IMR-90 (cell line): ENCODE results near the gene DCAKD. TPM values are rescaled to one million over a fixed set of nuclear protein-coding genes. Genes with fewer than 3 reads are reported as not detected.

Experiments
- ATAC-seq: fragments of 200-7000 bp; cut with Tn5 transposase; 2 replicates; pipeline ENCODE4 v1.9.1; 2020; ENCODE audit warnings: low read depth, mild to moderate bottlenecking, moderate library complexity
- BruUV-seq: library from RNA; stranded (reverse); fragments of 400-500 nt; replicated peaks from 2 replicates; lab custom pipeline; 2021; lab: Mats Ljungman, UMichigan
- CTCF ChIA-PET: fragments of 300-600 bp; formaldehyde crosslinking; extraction: SDS; loops from one replicate; lab custom pipeline; 2021; ENCODE audit warnings: antibody characterized with exemption; lab: Yijun Ruan, JAX
- POLR2A ChIA-PET: fragments of 300-600 bp; sonication (Branson Sonifier 250); formaldehyde crosslinking; loops from one replicate; lab custom pipeline; 2022; ENCODE audit warnings: antibody characterized with exemption; ENCODE audit not compliant: unreplicated experiment; lab: Charles Lee
- DNase-seq: peaks from one replicate; pipeline ENCODE4 v3.0.0; 2013
- H2AFZ ChIP-seq: replicated peaks from 2 replicates; pipeline ENCODE3; 2013; ENCODE audit warnings: low read length, mild to moderate bottlenecking; ENCODE audit not compliant: poor library complexity
- H2AK5ac ChIP-seq: 2 replicates; pipeline ENCODE4 v1.6.1; 2013; ENCODE audit warnings: low read depth, low read length, inconsistent platforms
- H2AK9ac ChIP-seq: replicated peaks from 2 replicates; pipeline ENCODE3; 2013; ENCODE audit warnings: mild to moderate bottlenecking, low read depth, low read length, moderate library complexity; ENCODE audit not compliant: poor library complexity
- H2BK120ac ChIP-seq: 2 replicates; pipeline ENCODE4 v1.6.1; 2013; ENCODE audit warnings: low read depth, low read length, inconsistent platforms
- H2BK15ac ChIP-seq: 3 replicates; pipeline ENCODE4 v1.6.1; 2013; ENCODE audit warnings: low read depth, low read length, inconsistent platforms
- H2BK20ac ChIP-seq: 2 replicates; pipeline ENCODE4 v1.6.1; 2013; ENCODE audit warnings: low read depth, mild to moderate bottlenecking, inconsistent platforms, low read length, moderate library complexity
- H2BK5ac ChIP-seq: 2 replicates; pipeline ENCODE4 v1.6.1; 2013; ENCODE audit warnings: mild to moderate bottlenecking, low read depth, low read length, inconsistent platforms; ENCODE audit not compliant: poor library complexity, severe bottlenecking
- H3K14ac ChIP-seq: replicated peaks from 2 replicates; pipeline ENCODE4 v1.6.1; 2013; ENCODE audit warnings: low read depth, low read length, inconsistent platforms
- H3K18ac ChIP-seq: 2 replicates; pipeline ENCODE4 v1.6.1; 2013; ENCODE audit warnings: low read depth, low read length, control low read depth
- H3K23ac ChIP-seq: 2 replicates; pipeline ENCODE4 v1.6.1; 2013; ENCODE audit warnings: low read depth, low read length, inconsistent platforms
- H3K27ac ChIP-seq: 2 replicates; pipeline ENCODE4 v1.5.1; 2013; ENCODE audit warnings: mild to moderate bottlenecking, control low read depth, low read length; ENCODE audit not compliant: insufficient read depth
- H3K27me3 ChIP-seq: 2 replicates; pipeline ENCODE4 v1.6.1; 2013; ENCODE audit warnings: low read length; ENCODE audit not compliant: control insufficient read depth, insufficient read depth
- H3K36me3 ChIP-seq: 2 replicates; pipeline ENCODE4 v1.6.1; 2013; ENCODE audit warnings: low read length, mixed read lengths; ENCODE audit not compliant: control insufficient read depth, insufficient read depth
- H3K4ac ChIP-seq: 2 replicates; pipeline ENCODE4 v1.6.1; 2013; ENCODE audit warnings: low read depth, low read length, inconsistent platforms
- H3K4me1 ChIP-seq: 2 replicates; pipeline ENCODE4 v1.6.1; 2013; ENCODE audit warnings: low read length, mixed read lengths; ENCODE audit not compliant: control insufficient read depth, insufficient read depth
- H3K4me2 ChIP-seq: 2 replicates; pipeline ENCODE4 v1.6.1; 2013; ENCODE audit warnings: low read depth, mild to moderate bottlenecking, control low read depth, low read length, moderate library complexity
- H3K4me3 ChIP-seq: 2 replicates; pipeline ENCODE4 v1.5.1; 2013; ENCODE audit warnings: low read depth, mild to moderate bottlenecking, control low read depth, low read length, moderate library complexity; ENCODE audit not compliant: insufficient read depth
- H3K56ac ChIP-seq: 2 replicates; pipeline ENCODE4 v1.6.1; 2013; ENCODE audit warnings: low read length, inconsistent platforms; ENCODE audit not compliant: insufficient read depth; ENCODE audit errors: extremely low read depth
- H3K79me1 ChIP-seq, 2 experiments: 2 replicates each; pipeline ENCODE4 v1.6.1; 2013; ENCODE audit warnings: low read length in 2 of 2, inconsistent platforms in 1 of 2, low read depth in 1 of 2
- H3K9ac ChIP-seq: 2 replicates; pipeline ENCODE4 v1.6.1; 2013; ENCODE audit warnings: low read depth, low read length, control low read depth
- H3K9me1 ChIP-seq: 2 replicates; pipeline ENCODE4 v1.6.1; 2013; ENCODE audit warnings: low read length, inconsistent platforms; ENCODE audit not compliant: insufficient read depth
- H3K9me3 ChIP-seq: 2 replicates; pipeline ENCODE4 v1.6.1; 2013; ENCODE audit warnings: low read length; ENCODE audit not compliant: control insufficient read depth, insufficient read depth
- H4K20me1 ChIP-seq: 2 replicates; pipeline ENCODE4 v1.6.1; 2013; ENCODE audit warnings: low read length, inconsistent platforms; ENCODE audit not compliant: insufficient read depth
- H4K5ac ChIP-seq: 2 replicates; pipeline ENCODE4 v1.6.1; 2013; ENCODE audit warnings: mild to moderate bottlenecking, low read depth, low read length, control low read depth
- H4K8ac ChIP-seq, 2 experiments: 2 replicates each; pipeline ENCODE4 v1.6.1; 2013; ENCODE audit warnings: low read depth in 2 of 2, low read length in 2 of 2, control low read depth in 1 of 2, inconsistent platforms in 1 of 2
- H4K91ac ChIP-seq: 2 replicates; pipeline ENCODE4 v1.6.1; 2013; ENCODE audit warnings: low read depth, low read length, inconsistent platforms; ENCODE audit not compliant: insufficient read depth
- BHLHE40 ChIP-seq: fragments of 150-350 bp; IDR thresholded peaks from 2 replicates; pipeline ENCODE4 v1.6.1; 2016; ENCODE audit warnings: mild to moderate bottlenecking, low read depth, low read length
- CEBPB ChIP-seq: IDR thresholded peaks from 2 replicates; pipeline ENCODE4 v1.6.1; 2012; ENCODE audit warnings: low read depth, low read length, improper control_type of control experiment
- CHD1 ChIP-seq: IDR thresholded peaks from 2 replicates; pipeline ENCODE4 v1.6.1; 2012; ENCODE audit warnings: low read depth, low read length, improper control_type of control experiment
- FOS ChIP-seq: fragments of 150-350 bp; IDR thresholded peaks from 2 replicates; pipeline ENCODE4 v1.6.1; 2016; ENCODE audit warnings: low read depth, low read length
- MAFK ChIP-seq: IDR thresholded peaks from 2 replicates; pipeline ENCODE4 v1.6.1; 2012; ENCODE audit warnings: low read depth, low read length, improper control_type of control experiment
- MAZ ChIP-seq: IDR thresholded peaks from 2 replicates; pipeline ENCODE4 v1.6.1; 2012; ENCODE audit warnings: low read depth, mild to moderate bottlenecking, low read length, improper control_type of control experiment, moderate library complexity, borderline replicate concordance
- MXI1 ChIP-seq: IDR thresholded peaks from 2 replicates; pipeline ENCODE4 v1.6.1; 2012; ENCODE audit warnings: low read depth, mild to moderate bottlenecking, low read length, moderate library complexity, borderline replicate concordance
- NFE2L2 ChIP-seq: fragments of 150-350 bp; IDR thresholded peaks from 2 replicates; pipeline ENCODE4 v1.6.1; 2016; ENCODE audit warnings: low read depth, mild to moderate bottlenecking, low read length
- RCOR1 ChIP-seq: IDR thresholded peaks from 2 replicates; pipeline ENCODE4 v1.6.1; 2012; ENCODE audit warnings: mild to moderate bottlenecking, low read length, improper control_type of control experiment; ENCODE audit not compliant: insufficient replicate concordance
- WGBS, 2 experiments: methylation state at CpG; one replicate each; pipeline versions ENCODE4 v1.1.5 to v1.1.7; 2013; ENCODE audit warnings: missing lambda C conversion rate in 2 of 2; ENCODE audit not compliant: insufficient read length in 1 of 2; ENCODE audit errors: extremely low coverage in 2 of 2; 5-methylcytosine and 5-hydroxymethylcytosine counted together
- dilution Hi-C: fragments of 300-500 bp; cut with HindIII; formaldehyde crosslinking; loops from one replicate; pipeline ENCODE4 v1.14.3; 2018; ENCODE audit warnings: low sequenced_read_pairs; ENCODE audit not compliant: unreplicated experiment
- in situ Hi-C: fragments of 300-500 bp; cut with MboI; formaldehyde crosslinking; loops from 3 replicates; pipeline ENCODE4 v1.14.3; 2019; ENCODE audit warnings: low sequenced_read_pairs, inconsistent platforms, mixed read lengths
- intact Hi-C: fragments of 100-400 bp; cut with micrococcal nuclease; formaldehyde crosslinking; loops from 2 replicates; pipeline ENCODE4 v1.10.0; 2022
- polyA plus RNA-seq, 3 experiments: library from polyadenylated mRNA; depleted of rRNA; stranded (reverse); fragments of >200 nt; gene quantifications; 2 replicates each; pipeline ENCODE4 v1.2.3, GENCODE V29; 2012; ENCODE audit warnings: low replicate concordance in 1 of 3
- total RNA-seq: library from RNA; depleted of rRNA; stranded (reverse); fragments of >200 nt; gene quantifications from 2 replicates; pipeline ENCODE4 v1.2.3, GENCODE V29; 2012
- TF ChIP-seq, protein P1 (sequence below): fragments of 150-350 bp; IDR thresholded peaks from 2 replicates; pipeline ENCODE4 v1.6.1; 2016; ENCODE audit warnings: low read depth, mild to moderate bottlenecking, low read length, moderate library complexity, borderline replicate concordance
- TF ChIP-seq, protein P2 (sequence below): fragments of 150-350 bp; IDR thresholded peaks from 2 replicates; pipeline ENCODE4 v1.6.1; 2017; ENCODE audit warnings: mild to moderate bottlenecking, antibody characterized with exemption, low read length, low read depth
- TF ChIP-seq, protein P3 (sequence below): conservative IDR thresholded peaks from 2 replicates; pipeline ENCODE4 v1.5.1; 2012; ENCODE audit warnings: mild to moderate bottlenecking, low read depth, low read length, improper control_type of control experiment

The DCAKD gene
- total and polyA plus RNA-seq, 2 of the 4 experiments (the other 2 are of a cell fraction) = 31.3 to 47.9 TPM

DNA sequence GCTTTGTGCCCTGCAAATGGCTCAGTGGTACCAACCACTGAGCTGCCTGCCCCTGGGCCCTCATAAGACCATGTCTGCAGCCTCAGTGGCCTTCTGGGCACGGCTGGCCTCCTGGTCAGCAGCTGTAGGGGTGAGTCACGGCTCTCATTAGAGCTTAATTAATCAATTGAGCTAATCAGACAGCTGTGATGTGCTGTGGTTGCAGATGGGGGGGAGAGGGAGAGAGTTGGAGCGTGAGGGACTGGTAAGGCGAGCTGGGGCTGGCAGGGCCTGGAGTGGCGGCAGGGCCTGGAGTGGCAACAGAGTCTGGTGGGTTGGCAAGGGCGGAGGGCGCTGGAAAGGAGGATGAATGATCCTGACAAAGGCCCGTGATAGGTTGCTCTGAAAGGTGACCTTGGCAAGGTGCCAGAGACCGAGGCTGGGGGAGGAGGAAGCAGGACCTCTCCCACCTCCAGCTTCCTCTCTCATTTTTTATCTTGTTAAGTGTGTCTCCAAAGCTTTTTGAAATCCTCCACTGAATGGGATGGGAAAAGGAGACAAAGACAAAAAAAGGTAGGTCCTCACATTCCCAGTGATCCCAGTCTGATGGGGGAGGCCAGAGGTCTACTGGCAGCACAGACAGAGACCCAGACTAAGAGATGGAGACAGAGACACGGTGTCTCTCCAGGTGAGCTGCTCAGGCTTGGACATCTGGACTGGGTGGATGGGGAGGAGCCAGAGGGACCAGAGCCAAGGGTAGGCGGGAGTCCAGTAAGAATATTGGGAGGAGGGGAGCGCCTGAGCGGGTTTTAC lies 41.6 kb downstream of the DCAKD start:
- H3K4me1 ChIP-seq = peaks cover 8% of the 10 kb centered on the region; the same call in 1 of the 2 replicates
- H4K20me1 ChIP-seq = no peaks in the 10 kb centered on the region
- H3K4me2 ChIP-seq = no peak overlapping the region
- H3K14ac ChIP-seq = no peak overlapping the region
- ChIA-PET POLR2A (no interaction called here), CTCF (interaction anchor here (1.0 kb wide), 1 partner anchor 10 kb away, joined by 3 read pairs; no protein-coding TSS in a partner anchor)
- H3K4ac ChIP-seq = no peak overlapping the region
- no peak overlapping the region; the same call in 1 of the 2 replicates for H2AK5ac ChIP-seq
- in situ Hi-C loops = loop anchor here (5.0 kb wide), 1 partner anchor 98 kb away; no protein-coding TSS in a partner anchor
- H2AK9ac ChIP-seq = peak overlapping the region; percentile 42
- H2BK15ac ChIP-seq = no peak overlapping the region
- dilution Hi-C loops = no loop called here
- no peak overlapping the region for H3K23ac ChIP-seq
- H3K18ac ChIP-seq = no peak overlapping the region
- H4K8ac ChIP-seq = no peak overlapping the region
- H3K27me3 ChIP-seq = peaks cover 19% of the 10 kb centered on the region
- BruUV-seq = no TSS peak
- TF ChIP-seq NFE2L2 = no peak
- TF ChIP-seq, protein P1, sequence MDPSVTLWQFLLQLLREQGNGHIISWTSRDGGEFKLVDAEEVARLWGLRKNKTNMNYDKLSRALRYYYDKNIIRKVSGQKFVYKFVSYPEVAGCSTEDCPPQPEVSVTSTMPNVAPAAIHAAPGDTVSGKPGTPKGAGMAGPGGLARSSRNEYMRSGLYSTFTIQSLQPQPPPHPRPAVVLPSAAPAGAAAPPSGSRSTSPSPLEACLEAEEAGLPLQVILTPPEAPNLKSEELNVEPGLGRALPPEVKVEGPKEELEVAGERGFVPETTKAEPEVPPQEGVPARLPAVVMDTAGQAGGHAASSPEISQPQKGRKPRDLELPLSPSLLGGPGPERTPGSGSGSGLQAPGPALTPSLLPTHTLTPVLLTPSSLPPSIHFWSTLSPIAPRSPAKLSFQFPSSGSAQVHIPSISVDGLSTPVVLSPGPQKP = no peak
- TF ChIP-seq, protein P2, sequence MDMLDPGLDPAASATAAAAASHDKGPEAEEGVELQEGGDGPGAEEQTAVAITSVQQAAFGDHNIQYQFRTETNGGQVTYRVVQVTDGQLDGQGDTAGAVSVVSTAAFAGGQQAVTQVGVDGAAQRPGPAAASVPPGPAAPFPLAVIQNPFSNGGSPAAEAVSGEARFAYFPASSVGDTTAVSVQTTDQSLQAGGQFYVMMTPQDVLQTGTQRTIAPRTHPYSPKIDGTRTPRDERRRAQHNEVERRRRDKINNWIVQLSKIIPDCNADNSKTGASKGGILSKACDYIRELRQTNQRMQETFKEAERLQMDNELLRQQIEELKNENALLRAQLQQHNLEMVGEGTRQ = no peak
- TF ChIP-seq MAFK = no peak
- TF ChIP-seq RCOR1 = no peak
- TF ChIP-seq MAZ = no peak
- no peak for TF ChIP-seq CHD1
- TF ChIP-seq MXI1 = no peak
- TF ChIP-seq, protein P3, sequence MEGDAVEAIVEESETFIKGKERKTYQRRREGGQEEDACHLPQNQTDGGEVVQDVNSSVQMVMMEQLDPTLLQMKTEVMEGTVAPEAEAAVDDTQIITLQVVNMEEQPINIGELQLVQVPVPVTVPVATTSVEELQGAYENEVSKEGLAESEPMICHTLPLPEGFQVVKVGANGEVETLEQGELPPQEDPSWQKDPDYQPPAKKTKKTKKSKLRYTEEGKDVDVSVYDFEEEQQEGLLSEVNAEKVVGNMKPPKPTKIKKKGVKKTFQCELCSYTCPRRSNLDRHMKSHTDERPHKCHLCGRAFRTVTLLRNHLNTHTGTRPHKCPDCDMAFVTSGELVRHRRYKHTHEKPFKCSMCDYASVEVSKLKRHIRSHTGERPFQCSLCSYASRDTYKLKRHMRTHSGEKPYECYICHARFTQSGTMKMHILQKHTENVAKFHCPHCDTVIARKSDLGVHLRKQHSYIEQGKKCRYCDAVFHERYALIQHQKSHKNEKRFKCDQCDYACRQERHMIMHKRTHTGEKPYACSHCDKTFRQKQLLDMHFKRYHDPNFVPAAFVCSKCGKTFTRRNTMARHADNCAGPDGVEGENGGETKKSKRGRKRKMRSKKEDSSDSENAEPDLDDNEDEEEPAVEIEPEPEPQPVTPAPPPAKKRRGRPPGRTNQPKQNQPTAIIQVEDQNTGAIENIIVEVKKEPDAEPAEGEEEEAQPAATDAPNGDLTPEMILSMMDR = no peak
- TF ChIP-seq FOS = no peak
- TF ChIP-seq CEBPB = no peak
- TF ChIP-seq BHLHE40 = no peak
- H3K36me3 ChIP-seq = no peaks in the 10 kb centered on the region
- H3K9ac ChIP-seq = no peak overlapping the region
- intact Hi-C loops = no loop called here
- no peak for ATAC-seq
- H2AFZ ChIP-seq = no peak overlapping the region
- no peak for DNase-seq
- H3K9me3 ChIP-seq = no peaks in the 10 kb centered on the region
- H4K5ac ChIP-seq = no peak overlapping the region
- WGBS, 2 experiments = 78% methylated on average over 4 of the region's 13 CpGs; no CpG with 5 or more reads in 1 of the 2 experiments
- H3K56ac ChIP-seq = no peak overlapping the region
- no peaks in the 10 kb centered on the region for H3K79me1 ChIP-seq
- H2BK5ac ChIP-seq = no peak overlapping the region
- H2BK120ac ChIP-seq = no peak overlapping the region
- no peak overlapping the region for H2BK20ac ChIP-seq
- H3K4me3 ChIP-seq = no peak overlapping the region
- H4K91ac ChIP-seq = no peak overlapping the region
- H3K9me1 ChIP-seq = no peaks in the 10 kb centered on the region; the same call in 1 of the 2 replicates
- no peak overlapping the region for H3K27ac ChIP-seq
